Lower leg skin (tissue), 3 donors: ENCODE measurements around the gene ZNF236.

Experiments used
- POLR2A ChIP-seq, 2 donors: fragments of 450-650 bp; IDR thresholded peaks; one replicate each; pipeline ENCODE4 v1.6.1; 2016 to 2017; ENCODE audit warnings: antibody characterized with exemption in 2 of 2, mild to moderate bottlenecking in 1 of 2, moderate library complexity in 1 of 2
- TF ChIP-seq, protein P1 (sequence below), 3 donors: fragments of 450-650 bp; IDR thresholded peaks; one replicate each; pipeline ENCODE4 v1.5.1; 2016; ENCODE audit warnings: antibody characterized with exemption in 3 of 3, mild to moderate bottlenecking in 3 of 3, moderate library complexity in 2 of 3

DNA sequence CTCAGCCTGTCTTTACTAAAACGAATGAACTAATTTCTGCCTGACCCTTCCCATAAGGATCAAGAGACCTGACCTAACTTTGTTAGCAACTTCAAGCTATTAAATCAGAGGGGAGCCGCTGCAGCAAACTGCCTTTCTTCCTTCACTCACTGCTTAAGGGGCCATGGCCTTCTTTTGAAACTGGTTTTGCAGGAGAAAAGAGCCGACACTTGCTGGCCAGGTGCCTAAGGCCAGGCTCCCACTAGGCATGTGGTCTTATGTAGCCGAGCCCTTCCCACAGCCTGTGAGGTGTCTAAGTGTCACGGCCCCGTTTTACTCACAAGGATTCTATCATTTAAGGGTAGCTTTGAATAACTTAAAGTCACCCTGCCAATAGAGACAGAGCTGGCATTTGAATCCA lies 130.8 kb downstream of the ZNF236 start:
- TF ChIP-seq, protein P1, sequence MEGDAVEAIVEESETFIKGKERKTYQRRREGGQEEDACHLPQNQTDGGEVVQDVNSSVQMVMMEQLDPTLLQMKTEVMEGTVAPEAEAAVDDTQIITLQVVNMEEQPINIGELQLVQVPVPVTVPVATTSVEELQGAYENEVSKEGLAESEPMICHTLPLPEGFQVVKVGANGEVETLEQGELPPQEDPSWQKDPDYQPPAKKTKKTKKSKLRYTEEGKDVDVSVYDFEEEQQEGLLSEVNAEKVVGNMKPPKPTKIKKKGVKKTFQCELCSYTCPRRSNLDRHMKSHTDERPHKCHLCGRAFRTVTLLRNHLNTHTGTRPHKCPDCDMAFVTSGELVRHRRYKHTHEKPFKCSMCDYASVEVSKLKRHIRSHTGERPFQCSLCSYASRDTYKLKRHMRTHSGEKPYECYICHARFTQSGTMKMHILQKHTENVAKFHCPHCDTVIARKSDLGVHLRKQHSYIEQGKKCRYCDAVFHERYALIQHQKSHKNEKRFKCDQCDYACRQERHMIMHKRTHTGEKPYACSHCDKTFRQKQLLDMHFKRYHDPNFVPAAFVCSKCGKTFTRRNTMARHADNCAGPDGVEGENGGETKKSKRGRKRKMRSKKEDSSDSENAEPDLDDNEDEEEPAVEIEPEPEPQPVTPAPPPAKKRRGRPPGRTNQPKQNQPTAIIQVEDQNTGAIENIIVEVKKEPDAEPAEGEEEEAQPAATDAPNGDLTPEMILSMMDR (IDR thresholded peaks at IDR 0.05): no peak
- no peak for TF ChIP-seq POLR2A (IDR thresholded peaks at IDR 0.05)
